ENCODE data around the gene MALRD1. TPM values are rescaled to one million over a fixed set of nuclear protein-coding genes. Genes with fewer than 3 reads are reported as not detected.

Gene MALRD1
- total and polyA plus RNA-seq, 2 of the 8 experiments (the other 6 are each of a cell fraction or from before 2014, with no cell fraction given), result 0.32 to 0.35 TPM

DNA sequence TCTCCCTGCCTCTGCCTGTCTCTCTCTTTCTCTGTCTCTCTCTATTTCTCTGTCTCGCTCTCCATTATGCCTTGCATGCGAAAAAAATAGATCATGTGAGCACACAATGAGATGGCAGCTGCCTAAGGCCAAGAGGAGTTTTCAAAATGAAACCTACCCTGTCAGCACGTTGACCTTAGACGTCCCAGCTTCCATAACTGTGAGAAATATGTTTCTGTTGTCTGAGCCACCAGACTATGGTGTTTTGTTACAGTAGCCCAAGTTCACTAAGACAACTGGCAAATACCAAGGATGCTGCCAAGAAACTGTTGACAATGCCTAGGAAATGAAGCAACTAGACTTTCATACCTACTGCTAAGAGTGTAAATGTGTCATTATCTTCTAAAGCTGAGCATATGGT, 697.1 kb downstream of the MALRD1 start:
- Histone ChIP-seq H3K4ac (replicated peaks; ENCODE audit: insufficient read length, low read depth, low read length) (no peak overlapping the region), H3K4me3 (ENCODE audit: extremely low read depth in 1 of 4, insufficient read depth in 2 of 4, low read depth in 3 of 4, low read length in 4 of 4) (no peak overlapping the region), H3K4me2 (ENCODE audit: insufficient read depth in 1 of 2, low read depth in 2 of 2, low read length in 2 of 2) (no peak overlapping the region), H3K23ac (ENCODE audit: insufficient read length) (no peak overlapping the region), H2BK120ac (replicated peaks; ENCODE audit: low read depth, low read length) (no peak overlapping the region), H4K8ac (ENCODE audit: extremely low read depth, insufficient read depth, low read length) (no peak overlapping the region), H3K23me2 (ENCODE audit: low read depth, low read length) (no peaks in the 10 kb centered on the region), H3K9me3 (ENCODE audit: insufficient read depth in 2 of 2, low read depth in 1 of 2, low read length in 1 of 2) (no peaks in the 10 kb centered on the region), H3K18ac (ENCODE audit: extremely low read depth, low read length) (no peak overlapping the region), H3K79me2 (ENCODE audit: control insufficient read depth in 1 of 2, insufficient read depth in 2 of 2, low read length in 2 of 2) (no peaks in the 10 kb centered on the region), H2AK5ac (ENCODE audit: low read depth, low read length) (no peak overlapping the region), H4K5ac (ENCODE audit: insufficient read length, low read depth, low read length) (no peak overlapping the region), H3K56ac (replicated peaks; ENCODE audit: insufficient read length, low read depth, low read length) (no peak overlapping the region), H2AFZ (ENCODE audit: low read length) (no peak overlapping the region), H4K91ac (replicated peaks; ENCODE audit: insufficient read length, low read length) (no peak overlapping the region), H2BK15ac (ENCODE audit: low read length) (no peak overlapping the region), H3K9ac (replicated peaks in 1 of 4; ENCODE audit: extremely low read depth in 1 of 4, low read depth in 3 of 4, low read length in 3 of 4) (no peak overlapping the region), H3K4me1 (replicated peaks in 1 of 4; ENCODE audit: control insufficient read depth in 3 of 4, insufficient read depth in 4 of 4, low read length in 3 of 4) (no peaks in the 10 kb centered on the region), H3K36me3 (ENCODE audit: control insufficient read depth in 2 of 4, insufficient read depth in 4 of 4, low read length in 3 of 4) (no peaks in the 10 kb centered on the region), H2BK20ac (ENCODE audit: low read length) (no peak overlapping the region), H3K14ac (ENCODE audit: insufficient read length) (no peak overlapping the region), H4K20me1 (replicated peaks in 1 of 2; ENCODE audit: control insufficient read depth in 1 of 2, insufficient read depth in 2 of 2, low read length in 2 of 2) (no peaks in the 10 kb centered on the region), H2BK12ac (ENCODE audit: low read depth, low read length) (no peak overlapping the region), H3K27ac (ENCODE audit: low read depth, low read length) (no peak overlapping the region), H2BK5ac (ENCODE audit: low read depth, low read length) (no peak overlapping the region), H3K27me3 (replicated peaks in 1 of 4; ENCODE audit: control insufficient read depth in 3 of 4, extremely low read depth in 1 of 4, insufficient read depth in 3 of 4, low read length in 3 of 4) (no peaks in the 10 kb centered on the region), H3K79me1 (ENCODE audit: low read depth, low read length) (no peaks in the 10 kb centered on the region)
- 97% methylated on average over 4 of the region's 4 CpGs; no CpG with 5 or more reads in 1 of the 2 experiments for WGBS, 2 experiments (ENCODE audit: extremely low coverage in 1 of 2, insufficient coverage in 1 of 2, insufficient read length in 1 of 2, insufficient replicate concordance in 2 of 2, low coverage in 1 of 2, low lambda C conversion rate in 2 of 2, missing lambda C conversion rate in 1 of 2)
- DNase-seq (ENCODE audit: low read depth in 1 of 2, low spot score in 2 of 2) (no peak), FAIRE-seq (no peak)
- ChIA-PET CTCF (ENCODE audit: partially characterized antibody) (interaction anchor here (1.2 kb wide), 1 partner anchor 11 kb away, joined by 4 read pairs; no protein-coding TSS in a partner anchor), POLR2A (ENCODE audit: partially characterized antibody) (no interaction called here)
- no peak for TF ChIP-seq KDM5A (IDR thresholded peaks at IDR 0.05; ENCODE audit: low read length)
- no peak for TF ChIP-seq TCF12 (IDR thresholded peaks at IDR 0.05; ENCODE audit: low read depth, low read length)
- TF ChIP-seq ASH2L (IDR thresholded peaks at IDR 0.05; ENCODE audit: low read length), result no peak
- TF ChIP-seq CHD2 (IDR thresholded peaks at IDR 0.05; ENCODE audit: low read length), result no peak
- no peak for TF ChIP-seq EP300 (IDR thresholded peaks at IDR 0.05; ENCODE audit: borderline replicate concordance in 1 of 2, low read depth in 2 of 2, low read length in 2 of 2)
- no peak for TF ChIP-seq CREB1 (IDR thresholded peaks at IDR 0.05)
- TF ChIP-seq, protein P1, sequence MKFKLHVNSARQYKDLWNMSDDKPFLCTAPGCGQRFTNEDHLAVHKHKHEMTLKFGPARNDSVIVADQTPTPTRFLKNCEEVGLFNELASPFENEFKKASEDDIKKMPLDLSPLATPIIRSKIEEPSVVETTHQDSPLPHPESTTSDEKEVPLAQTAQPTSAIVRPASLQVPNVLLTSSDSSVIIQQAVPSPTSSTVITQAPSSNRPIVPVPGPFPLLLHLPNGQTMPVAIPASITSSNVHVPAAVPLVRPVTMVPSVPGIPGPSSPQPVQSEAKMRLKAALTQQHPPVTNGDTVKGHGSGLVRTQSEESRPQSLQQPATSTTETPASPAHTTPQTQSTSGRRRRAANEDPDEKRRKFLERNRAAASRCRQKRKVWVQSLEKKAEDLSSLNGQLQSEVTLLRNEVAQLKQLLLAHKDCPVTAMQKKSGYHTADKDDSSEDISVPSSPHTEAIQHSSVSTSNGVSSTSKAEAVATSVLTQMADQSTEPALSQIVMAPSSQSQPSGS (IDR thresholded peaks at IDR 0.05; ENCODE audit: low read length), result no peak
